ENCODE data around the gene MERTK.
"Not testable (repeated sequence)": the region's sequence is repeated elsewhere in the genome, so short reads cannot be mapped to it uniquely, and the experiment has no call there.

Gene MERTK

DNA sequence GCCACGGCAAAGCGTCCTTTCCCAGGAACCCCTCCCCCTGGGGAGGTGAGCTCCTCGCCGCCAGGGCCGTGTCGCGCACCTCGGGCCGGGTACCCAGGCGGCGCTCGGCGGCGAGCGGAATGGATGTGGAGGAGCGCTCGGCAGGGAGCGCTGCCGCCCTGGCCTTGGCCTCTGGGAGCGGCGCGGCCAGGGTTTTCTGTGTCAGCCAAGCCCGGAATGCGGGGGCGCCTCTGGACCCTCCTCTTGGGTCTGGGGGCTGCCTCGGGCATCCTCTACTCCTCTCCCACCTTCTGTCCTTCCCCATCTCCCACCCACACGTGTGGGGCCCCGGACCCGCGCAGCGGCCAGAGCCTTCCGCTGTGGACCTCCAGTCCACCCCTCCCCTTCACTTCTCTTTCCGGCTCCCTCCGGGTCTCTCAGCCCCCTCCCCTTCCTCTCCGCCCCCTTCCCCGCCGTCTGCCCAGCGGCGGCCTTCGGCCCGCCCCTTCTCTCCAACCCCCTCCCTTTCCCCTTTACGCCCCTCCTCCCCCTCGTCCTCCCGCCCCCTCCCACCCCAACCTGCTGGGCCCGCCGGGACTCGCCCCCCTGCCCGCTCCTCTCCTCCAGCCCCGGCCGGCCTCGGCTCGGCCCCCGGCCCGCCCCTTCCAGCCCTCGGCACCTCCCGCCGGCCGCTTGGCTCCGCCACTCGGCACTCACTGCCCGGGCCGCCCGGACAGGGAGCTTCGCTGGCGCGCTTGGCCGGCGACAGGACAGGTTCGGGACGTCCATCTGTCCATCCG is at the start of gene MERTK:
MERTK (plus strand) TSS at position 684 of the 779 bp plus-strand sequence. CDS start 129 bp downstream, outside the sequence.
- peak; percentile 40 for DNase-seq (ENCODE audit: low read depth)
- TF ChIP-seq CTCF (IDR thresholded peaks at IDR 0.05; ENCODE audit: control insufficient read depth, extremely low read depth, insufficient read depth), result peak; percentile 70

DNA sequence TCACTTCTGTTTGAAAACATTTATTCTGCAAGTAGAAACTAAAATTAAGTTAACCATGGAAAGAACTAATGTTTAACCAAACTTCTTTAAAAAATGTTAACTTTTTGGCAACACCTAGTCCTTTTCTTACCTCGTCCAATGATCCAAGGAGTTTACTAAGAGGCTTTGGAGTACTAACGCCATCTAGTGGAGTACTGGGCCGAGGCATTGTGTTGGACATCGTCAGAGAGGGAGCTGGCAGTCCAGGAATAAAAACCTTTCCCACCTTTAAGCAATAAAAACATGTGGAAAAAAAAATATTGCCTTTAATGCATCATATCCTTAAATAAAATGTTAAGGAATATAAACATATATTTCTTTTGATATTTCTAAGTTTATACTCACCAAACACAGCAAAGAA is 47.8 kb upstream of the MERTK start:
- not testable (repeated sequence) for H3K4me3 ChIP-seq (ENCODE audit: low read depth, low read length); DNase-seq (ENCODE audit: low read depth)
- peak; percentile 34 for TF ChIP-seq CTCF (IDR thresholded peaks at IDR 0.05; ENCODE audit: control insufficient read depth, extremely low read depth, insufficient read depth)

More for the DNA sequence above, at the start of gene MERTK:
- H3K4me3 ChIP-seq (ENCODE audit: low read depth, low read length), result peak within 1 kb of the TSS; percentile 64

DNA sequence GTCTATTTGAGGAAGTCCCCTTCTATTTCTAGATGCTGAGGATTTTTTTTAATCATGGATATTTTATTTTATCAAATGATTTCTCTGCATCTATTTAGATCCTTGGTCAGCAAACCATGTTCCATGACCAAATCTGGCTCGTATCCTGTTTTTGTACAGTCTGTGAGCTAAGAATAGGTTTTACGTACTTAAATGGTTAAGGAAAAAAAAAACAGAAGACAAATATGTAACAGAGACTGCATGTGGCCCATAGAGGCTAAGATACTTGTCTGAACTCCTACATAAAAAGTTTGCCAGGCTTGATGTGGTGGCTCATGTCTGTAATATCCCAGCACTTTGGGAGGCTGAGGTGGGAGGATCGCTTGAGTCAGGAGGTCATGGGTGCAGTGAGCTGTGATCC is 45.9 kb upstream of the MERTK start:
- not testable (repeated sequence) for H3K4me3 ChIP-seq (ENCODE audit: low read depth, low read length); DNase-seq (ENCODE audit: low read depth)

DNA sequence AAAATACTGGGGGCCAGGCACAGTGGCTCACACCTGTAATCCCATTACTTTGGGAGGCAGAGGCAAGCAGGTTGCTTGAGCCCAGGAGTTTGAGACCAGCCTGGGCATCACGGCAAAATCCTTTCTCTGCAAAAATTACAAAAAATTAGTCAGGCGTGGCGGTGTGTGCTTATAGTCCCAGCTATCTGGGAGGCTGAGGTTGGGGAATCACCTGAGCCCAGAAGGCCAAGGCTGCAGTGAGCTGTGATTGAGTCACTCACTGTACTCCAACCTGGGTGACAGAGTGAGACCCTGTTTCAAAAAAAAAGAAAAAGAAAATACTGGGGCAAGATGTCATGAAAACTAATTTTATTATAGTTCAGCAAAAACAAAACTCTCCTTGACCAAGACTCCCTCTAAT is 38.4 kb upstream of the MERTK start:
- H3K4me3 ChIP-seq (ENCODE audit: low read depth, low read length), result not testable (repeated sequence)

GRCh38 chr2:111865124-111865523 is 33.3 kb upstream of the MERTK start:
- not testable (repeated sequence) for DNase-seq (ENCODE audit: low read depth); H3K4me3 ChIP-seq (ENCODE audit: low read depth, low read length)

More for the DNA sequence above, 38.4 kb upstream of the MERTK start:
- not testable (repeated sequence) for DNase-seq (ENCODE audit: low read depth)

DNA sequence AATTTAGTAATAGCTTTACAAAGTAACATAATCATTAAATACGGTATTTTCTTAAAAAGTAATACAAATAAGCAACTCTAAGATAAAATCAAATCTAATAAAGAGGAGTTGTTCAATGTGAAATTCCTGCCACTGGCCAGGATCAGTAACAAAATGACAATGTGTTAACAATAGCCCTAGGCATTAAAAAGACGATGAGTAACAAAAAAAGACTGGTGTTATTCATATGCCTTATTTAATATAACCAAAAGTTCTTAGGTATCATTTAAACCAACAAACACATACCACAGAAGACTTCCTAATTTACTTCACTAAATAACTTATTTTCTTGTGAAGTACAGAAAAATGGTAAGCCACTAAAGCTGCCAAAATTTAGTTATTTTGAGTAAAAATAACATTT is 25.6 kb upstream of the MERTK start:
- H3K4me3 ChIP-seq (ENCODE audit: low read depth, low read length); DNase-seq (ENCODE audit: low read depth): not testable (repeated sequence)

GRCh38 chr2:111883661-111884591 is 14.5 kb upstream of the MERTK start, which contains the start of gene ANAPC1:
ANAPC1 (minus strand) TSS chr2:111884193; CDS start chr2:111880825, 3,368 bp downstream.
- no peak for TF ChIP-seq CTCF (IDR thresholded peaks at IDR 0.05; ENCODE audit: control insufficient read depth, extremely low read depth, insufficient read depth)
- peak; percentile 21 for DNase-seq (ENCODE audit: low read depth)
- H3K4me3 ChIP-seq (ENCODE audit: low read depth, low read length), result peak within 1 kb of the TSS; percentile 93

DNA sequence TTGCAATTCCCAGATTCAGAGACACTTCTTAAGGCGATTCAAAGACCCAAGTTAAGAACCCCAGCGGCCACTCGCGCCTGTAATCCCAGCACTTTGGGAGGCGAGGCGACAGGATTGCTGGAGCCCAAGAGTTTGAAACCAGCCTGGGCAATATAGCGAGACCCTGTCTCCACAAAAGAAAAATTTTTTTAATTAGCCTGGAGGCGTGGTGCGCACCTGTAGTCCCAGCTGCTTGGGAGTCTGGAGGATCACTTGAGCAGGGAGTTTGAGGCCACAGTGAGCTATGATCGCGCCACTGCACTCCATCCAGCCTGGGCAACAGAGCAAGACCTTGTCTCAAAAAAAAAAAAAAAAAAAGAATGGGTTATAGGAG is 13.8 kb upstream of the MERTK start:
- no peak for DNase-seq (ENCODE audit: low read depth)
- H3K4me3 ChIP-seq (ENCODE audit: low read depth, low read length), result peak overlapping the region; percentile 93
- TF ChIP-seq CTCF (IDR thresholded peaks at IDR 0.05; ENCODE audit: control insufficient read depth, extremely low read depth, insufficient read depth), result no peak

- no peak for TF ChIP-seq CTCF (IDR thresholded peaks at IDR 0.05; ENCODE audit: control insufficient read depth, extremely low read depth, insufficient read depth)
- no peak for DNase-seq (ENCODE audit: low read depth)
- H3K4me3 ChIP-seq (ENCODE audit: low read depth, low read length), result no peak overlapping the region
Observed at GRCh38 chr2:111896024-111896423, 2.4 kb upstream of the MERTK start.
